Epithelial cell of proximal tubule (primary cell): Measurements from ENCODE around the gene GNAI1. TPM values are rescaled to one million over a fixed set of nuclear protein-coding genes. Genes with fewer than 3 reads are reported as not detected.

ENCODE experiments used
- DNase-seq: peaks from one replicate; pipeline ENCODE4 v3.0.0-alpha.2; 2011; ENCODE audit warnings: low read depth
- H3K4me3 ChIP-seq: 2 replicates; pipeline ENCODE4 v1.5.1; 2011; ENCODE audit warnings: low read depth, mild to moderate bottlenecking, low read length
- CTCF ChIP-seq: conservative IDR thresholded peaks from 2 replicates; pipeline ENCODE4 v1.5.1; 2012; ENCODE audit warnings: low read depth, mild to moderate bottlenecking, low read length
- total RNA-seq: library from RNA; depleted of rRNA; stranded (reverse); fragments of >200 nt; gene quantifications from 2 replicates; pipeline ENCODE4 v1.2.3, GENCODE V29; 2015

The GNAI1 gene
- total RNA-seq, 1 donor from 2014 or later = 30.0 TPM

DNA sequence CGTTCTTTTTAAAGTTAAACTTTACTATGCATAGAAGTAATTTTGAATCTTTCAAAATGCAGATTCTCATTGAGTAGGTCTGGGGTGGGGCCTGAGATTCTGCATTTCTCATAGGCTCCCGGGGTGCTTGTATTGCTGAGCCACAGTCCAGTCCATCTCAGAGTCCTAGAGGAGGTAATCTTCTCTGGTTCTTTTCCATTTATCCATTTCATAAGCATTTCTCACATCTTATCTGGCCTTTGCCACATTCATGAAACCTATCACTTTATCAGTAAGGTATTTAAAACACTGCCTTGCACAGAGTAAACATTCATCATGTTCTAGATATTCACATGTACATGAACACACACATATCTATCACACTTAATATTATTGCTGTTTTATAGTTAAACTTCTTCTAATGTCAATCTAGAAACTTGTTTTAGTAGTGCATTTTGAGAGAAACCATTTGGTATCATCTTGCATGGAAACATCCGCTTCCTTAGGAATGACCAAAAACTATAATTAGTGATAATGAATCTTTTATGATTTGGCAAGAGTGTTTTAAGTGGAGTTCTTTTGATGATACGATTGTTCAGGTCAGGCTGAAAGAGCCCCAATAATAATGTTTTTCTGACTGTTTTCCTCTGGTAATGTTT, 12.0 kb downstream of the GNAI1 start:
- TF ChIP-seq CTCF = no peak
- DNase-seq = no peak
- no peak overlapping the region for H3K4me3 ChIP-seq

- no peak overlapping the region for H3K4me3 ChIP-seq
- no peak for DNase-seq
- no peak for TF ChIP-seq CTCF
Measured at GRCh38 chr7:80147543-80148391, 13.1 kb downstream of the GNAI1 start.

GRCh38 chr7:80150611-80151273, 16.1 kb downstream of the GNAI1 start:
- no peak for DNase-seq
- H3K4me3 ChIP-seq = no peak overlapping the region
- no peak for TF ChIP-seq CTCF

- no peak overlapping the region for H3K4me3 ChIP-seq
- no peak for DNase-seq
- TF ChIP-seq CTCF = no peak
Measured at GRCh38 chr7:80151274-80151665, 16.6 kb downstream of the GNAI1 start.

DNA sequence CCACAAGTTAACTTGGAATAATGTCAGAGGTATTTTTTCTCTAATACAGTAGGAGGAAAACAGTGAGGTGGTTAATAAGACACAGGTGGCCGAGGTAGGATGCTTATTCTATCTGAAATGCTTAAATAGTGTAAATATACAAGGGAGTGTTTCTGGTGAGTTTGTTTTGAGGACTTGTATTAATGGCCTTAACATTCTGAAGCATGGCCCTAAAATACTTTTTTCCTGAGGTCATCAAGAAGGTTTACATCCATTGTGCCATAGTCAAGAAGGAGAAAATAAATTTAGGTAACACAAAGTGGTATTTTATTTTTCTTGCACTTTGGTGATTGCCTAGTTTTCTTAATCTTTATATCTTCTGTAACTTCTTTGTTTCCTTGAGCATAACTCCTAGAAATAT, 18.8 kb downstream of the GNAI1 start:
- no peak for TF ChIP-seq CTCF
- H3K4me3 ChIP-seq = no peak overlapping the region
- no peak for DNase-seq

- no peak overlapping the region for H3K4me3 ChIP-seq
- DNase-seq = no peak
- TF ChIP-seq CTCF = no peak
Measured at GRCh38 chr7:80154656-80155333, 20.2 kb downstream of the GNAI1 start.
